Endothelial cell of umbilical vein (primary cell): ENCODE results near the gene EXOC1L.

Source experiments
- CTCF ChIP-seq, 2 donors: IDR thresholded peaks; 1 replicate in 1 of 2; 2 replicates in 1 of 2; pipeline ENCODE4 v1.5.1; 2011; ENCODE audit warnings: low read length in 2 of 2, mild to moderate bottlenecking in 2 of 2, moderate library complexity in 2 of 2, control low read depth in 1 of 2, inconsistent platforms in 1 of 2, low read depth in 1 of 2; ENCODE audit not compliant: insufficient read depth in 1 of 2; ENCODE audit errors: extremely low read depth in 1 of 2
- EZH2 ChIP-seq: IDR thresholded peaks from 2 replicates; pipeline ENCODE4 v1.6.1; 2012; ENCODE audit warnings: borderline replicate concordance, low read depth, mild to moderate bottlenecking, moderate library complexity, low read length, inconsistent platforms; ENCODE audit not compliant: severe bottlenecking
- GATA2 ChIP-seq: IDR thresholded peaks from 2 replicates; pipeline ENCODE4 v1.7.0; 2011; ENCODE audit warnings: low read depth, mild to moderate bottlenecking, moderate library complexity, mixed read lengths, low read length; ENCODE audit not compliant: insufficient read length, insufficient read depth
- JUN ChIP-seq: IDR thresholded peaks from 2 replicates; pipeline ENCODE4 v1.6.1; 2011; ENCODE audit warnings: borderline replicate concordance, low read depth; ENCODE audit not compliant: insufficient read length, insufficient read depth
- MAX ChIP-seq: IDR thresholded peaks from 2 replicates; pipeline ENCODE4 v1.6.1; 2011; ENCODE audit not compliant: insufficient read depth, insufficient read length
- POLR2A ChIP-seq: IDR thresholded peaks from 2 replicates; pipeline ENCODE4 v1.6.1; 2012; ENCODE audit warnings: low read depth, mild to moderate bottlenecking, control low read depth, low read length
- POLR2AphosphoS5 ChIP-seq: IDR thresholded peaks from 2 replicates; pipeline ENCODE4 v1.6.1; 2012; ENCODE audit warnings: low read depth, mild to moderate bottlenecking, control low read depth, low read length, moderate library complexity; ENCODE audit not compliant: insufficient read depth

- TF ChIP-seq CTCF (IDR thresholded peaks at IDR 0.05; ENCODE audit: extremely low read depth in 1 of 2, insufficient read depth in 1 of 2, low read depth in 1 of 2, low read length in 2 of 2): no peak
- no peak for TF ChIP-seq POLR2A
- TF ChIP-seq EZH2: no peak
- no peak for TF ChIP-seq MAX
- TF ChIP-seq POLR2AphosphoS5: no peak
- TF ChIP-seq GATA2: no peak
- TF ChIP-seq JUN: no peak
Measured at GRCh38 chr4:55791666-55792065, 27.9 kb upstream of the EXOC1L start.
